ENCODE data around the gene PPM1N.

PPM1N gene

DNA sequence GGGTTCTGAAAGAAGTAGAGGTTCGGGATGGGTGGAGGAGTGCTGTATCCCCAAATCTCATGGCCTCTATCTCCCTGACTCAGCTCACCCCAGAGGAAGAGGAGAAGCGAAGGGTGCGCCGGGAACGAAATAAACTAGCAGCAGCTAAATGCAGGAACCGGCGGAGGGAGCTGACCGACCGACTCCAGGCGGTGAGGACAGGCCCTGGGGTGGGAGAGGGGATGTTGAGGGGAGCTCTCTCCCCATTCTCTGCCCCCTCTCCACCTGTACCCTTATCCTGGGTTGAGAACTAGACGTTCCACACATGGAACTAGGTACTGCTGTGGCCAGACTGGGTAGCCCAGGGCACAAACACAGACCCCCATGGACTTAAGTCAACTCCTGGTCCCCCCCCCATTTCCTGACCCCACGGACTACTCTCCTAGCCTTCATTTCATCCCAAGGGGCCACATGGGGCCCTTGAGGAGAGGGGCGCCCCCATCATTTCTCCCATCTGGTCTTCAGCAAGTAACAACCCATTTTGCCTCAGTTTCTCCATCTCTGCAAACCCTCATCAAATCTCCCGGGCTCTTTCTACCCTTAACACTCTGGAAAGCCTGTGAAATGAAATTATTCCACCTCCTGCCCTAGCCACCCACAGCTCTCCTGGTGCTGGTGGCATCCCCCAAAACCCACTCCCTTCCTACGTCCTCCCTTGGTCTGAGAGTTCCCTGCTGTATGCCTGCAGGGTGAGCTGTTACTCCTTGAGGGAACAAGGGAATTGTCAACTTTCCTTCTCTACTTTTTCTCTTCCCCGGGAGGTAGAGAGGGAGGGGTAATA is 26.9 kb upstream of the PPM1N start:
- no peak for DNase-seq

- no peak for DNase-seq
Measured at GRCh38 chr19:45471931-45472562, 26.2 kb upstream of the PPM1N start.

- DNase-seq = no peak
Measured at GRCh38 chr19:45472563-45473366, 25.5 kb upstream of the PPM1N start.

DNA sequence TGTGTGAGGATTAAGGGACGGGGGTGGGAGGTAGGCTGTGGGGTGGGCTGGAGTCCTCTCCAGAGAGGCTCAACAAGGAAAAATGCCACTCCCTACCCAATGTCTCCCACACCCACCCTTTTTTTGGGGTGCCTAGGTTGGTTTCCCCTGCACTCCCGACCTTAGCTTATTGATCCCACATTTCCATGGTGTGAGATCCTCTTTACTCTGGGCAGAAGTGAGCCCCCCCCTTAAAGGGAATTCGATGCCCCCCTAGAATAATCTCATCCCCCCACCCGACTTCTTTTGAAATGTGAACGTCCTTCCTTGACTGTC is 24.9 kb upstream of the PPM1N start:
- DNase-seq = no peak

GRCh38 chr19:45473682-45474605 is 24.3 kb upstream of the PPM1N start:
- no peak for DNase-seq

- no peak for DNase-seq
Measured at GRCh38 chr19:45474606-45475521, 23.4 kb upstream of the PPM1N start.

GRCh38 chr19:45475537-45476291 is 22.5 kb upstream of the PPM1N start:
- DNase-seq = no peak

DNA sequence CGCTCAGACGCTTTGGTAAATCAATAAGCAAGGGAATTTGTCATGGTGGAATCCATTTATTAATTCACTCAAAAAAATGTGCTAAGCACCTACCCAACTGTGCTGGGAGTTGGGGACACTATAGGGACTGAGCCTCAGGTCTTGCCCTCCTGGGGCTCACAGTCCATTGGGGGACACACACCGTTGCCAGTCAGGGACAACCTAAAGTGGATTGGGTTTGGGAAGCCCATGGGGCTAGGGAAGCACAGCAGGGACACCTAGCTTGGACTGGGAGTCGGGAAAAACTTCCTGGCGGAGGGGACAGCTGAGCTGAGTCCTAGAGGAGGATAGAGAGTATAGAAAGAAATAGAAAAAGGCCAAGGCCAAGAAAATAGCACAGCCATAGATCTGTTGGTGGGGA is 21.9 kb upstream of the PPM1N start:
- DNase-seq = no peak

DNA sequence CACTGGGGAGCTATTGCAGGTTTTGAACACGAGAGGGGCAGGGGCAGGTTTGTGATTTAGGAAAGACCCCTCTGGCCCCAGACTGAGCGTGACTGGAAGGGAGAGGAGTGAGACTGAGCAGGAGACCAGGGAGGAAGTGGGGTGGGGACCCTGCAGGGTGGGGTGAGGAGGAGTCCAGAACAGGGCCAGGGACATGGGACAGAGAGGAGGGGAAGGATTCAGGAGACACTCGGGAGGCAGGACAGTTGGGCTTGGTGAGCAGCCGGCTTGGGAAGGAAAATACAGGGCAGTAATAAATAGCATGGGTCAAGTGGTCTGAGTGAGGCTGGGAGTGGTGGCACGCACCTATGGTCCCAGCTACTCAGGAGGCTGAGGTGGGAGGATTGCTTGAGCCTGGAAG is 21.1 kb upstream of the PPM1N start:
- DNase-seq = no peak

- no peak for DNase-seq
Measured at GRCh38 chr19:45477713-45478453, 20.4 kb upstream of the PPM1N start.

- peak; percentile 85 to 99 for DNase-seq
Measured at GRCh38 chr19:45478454-45479238, 19.6 kb upstream of the PPM1N start.

GRCh38 chr19:45483033-45483432 is 15.2 kb upstream of the PPM1N start:
- DNase-seq = no peak

DNA sequence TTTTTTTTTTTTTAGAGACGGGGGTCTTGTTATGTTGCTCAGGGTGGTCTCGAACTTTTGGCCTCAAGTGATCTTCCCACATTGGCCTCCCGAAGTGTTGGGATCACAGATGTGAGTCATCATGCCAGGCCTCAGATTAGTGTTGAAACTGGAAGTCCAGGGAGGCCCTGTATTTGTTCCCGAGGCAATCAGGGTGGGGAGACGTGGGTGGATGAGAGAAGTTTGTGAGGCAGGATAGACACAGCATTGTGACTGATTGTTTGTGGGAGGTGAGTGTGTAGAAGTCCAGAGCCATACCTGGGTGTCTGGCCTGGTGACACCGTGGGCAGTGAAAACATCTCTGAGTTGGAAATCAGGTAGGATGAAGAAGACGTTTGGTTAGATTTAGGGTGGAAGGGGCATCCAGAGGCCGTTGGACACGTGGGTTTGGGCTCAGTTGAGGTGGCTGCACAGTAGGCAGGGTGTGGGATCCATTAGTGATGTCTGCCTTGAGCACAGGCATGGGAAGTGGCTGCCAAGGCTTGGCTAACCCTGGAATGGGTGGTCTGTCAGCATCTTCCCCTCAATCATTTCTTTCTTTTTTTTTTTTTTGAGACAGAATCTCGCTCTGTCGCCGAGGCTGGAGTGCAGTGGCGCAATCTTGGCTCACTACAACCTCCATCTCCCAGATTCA is 13.8 kb upstream of the PPM1N start:
- DNase-seq = peak; percentile 45 to 82

DNA sequence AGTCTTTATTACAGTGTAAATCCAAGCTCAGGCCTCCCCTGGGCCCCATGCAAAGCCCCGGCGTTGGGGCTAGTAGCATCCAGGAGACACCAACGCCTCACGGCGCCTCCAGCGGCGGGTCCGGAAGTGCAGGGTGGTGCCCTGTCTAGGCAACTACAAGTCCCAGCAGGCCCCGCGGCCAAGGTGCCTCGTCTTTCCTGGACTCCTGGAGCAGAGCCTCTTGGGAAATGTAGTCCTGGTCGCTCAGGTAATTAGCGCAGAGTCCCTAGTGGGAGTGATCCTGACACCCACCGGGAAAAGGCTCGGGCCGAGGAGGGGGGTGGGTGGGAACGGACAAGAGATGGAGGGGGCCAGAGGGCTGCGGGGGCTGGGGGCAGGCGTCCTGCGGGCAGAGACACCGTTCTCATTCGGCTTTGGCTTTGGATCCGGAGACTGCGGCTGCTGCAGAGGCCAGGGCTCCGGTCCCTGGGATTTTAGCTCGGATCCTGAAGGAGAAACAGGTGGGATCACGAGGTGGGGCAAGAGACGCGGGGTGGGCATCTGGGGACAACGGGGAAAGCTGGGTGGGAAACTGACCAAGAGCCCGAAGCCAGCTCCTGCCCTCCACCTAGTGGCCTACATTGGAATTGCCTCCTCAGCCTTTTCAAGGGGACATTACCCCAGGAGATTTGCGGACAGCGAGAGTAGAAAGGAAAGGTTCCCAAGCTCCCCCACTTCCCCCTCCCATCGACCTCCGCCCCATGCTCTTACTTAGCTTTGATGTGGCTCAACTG is 12.8 kb upstream of the PPM1N start:
- peak; percentile 93 to 99 for DNase-seq

DNA sequence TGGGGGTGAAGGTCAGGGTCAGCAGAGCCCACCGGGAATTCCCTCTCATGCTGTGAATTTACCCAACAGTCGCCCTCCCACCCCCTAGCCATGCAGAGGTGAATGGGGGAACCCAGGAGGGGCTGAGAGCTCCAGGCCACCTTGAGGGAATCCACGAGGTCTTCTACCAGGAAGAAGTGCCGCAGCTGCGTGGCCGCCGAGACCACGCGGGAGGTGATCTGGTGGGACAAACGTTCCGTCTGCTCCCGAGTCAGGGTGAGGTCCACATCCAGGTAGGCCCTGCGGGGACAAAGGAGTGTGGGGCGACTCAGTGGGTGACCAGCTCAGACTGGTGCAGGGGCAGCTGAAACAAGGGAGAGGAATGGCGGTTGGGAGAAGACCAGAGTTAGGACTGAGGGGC is 9.5 kb upstream of the PPM1N start:
- no peak for DNase-seq

DNA sequence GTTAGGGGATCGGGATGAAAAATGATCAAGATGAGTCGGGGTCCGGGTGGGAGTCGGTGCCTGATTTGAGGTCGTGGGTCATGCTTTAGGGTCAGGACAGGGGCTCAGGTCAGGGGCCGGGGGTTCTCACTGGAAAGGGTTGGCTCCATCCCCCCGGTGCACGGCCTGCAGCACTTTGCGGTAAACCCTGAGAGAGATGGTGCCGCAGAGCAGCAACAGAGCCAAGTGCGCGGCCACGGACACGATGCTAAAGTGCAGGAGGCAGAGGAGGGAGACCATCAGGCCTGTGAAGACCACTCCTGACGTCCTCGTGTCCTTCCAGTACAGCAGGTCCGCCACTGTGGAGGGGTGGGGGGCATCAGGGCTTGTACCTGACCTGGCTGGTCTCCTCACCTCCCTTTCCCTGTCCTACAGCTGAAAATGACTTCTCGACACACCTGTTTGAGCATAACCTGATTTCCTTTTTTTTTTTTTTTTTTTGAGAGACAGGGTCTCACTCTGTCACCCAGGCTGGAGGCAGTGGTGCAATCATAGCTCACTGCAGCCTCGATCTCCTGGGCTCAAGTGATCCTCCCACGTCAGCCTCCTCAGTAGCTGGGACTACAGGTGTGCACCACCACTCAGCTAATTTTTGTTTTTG is 8.9 kb upstream of the PPM1N start:
- DNase-seq = no peak

- no peak for DNase-seq
Measured at GRCh38 chr19:45492137-45492626, 6.1 kb upstream of the PPM1N start.

Measured in inflammatory macrophage treated with lipopolysaccharide for 1 hour (primary cell).